Liver (tissue), 9 donors: ENCODE results near the gene ELOA. TPM values are rescaled to one million over a fixed set of nuclear protein-coding genes. Genes with fewer than 3 reads are reported as not detected.

Experiments used
- DNase-seq: peaks from one replicate; pipeline ENCODE4 v3.0.0-alpha.2; 2017; ENCODE audit warnings: low spot score
- H3K27ac ChIP-seq, 2 donors: one replicate each; pipeline ENCODE4 v1.7.0; 2013; ENCODE audit warnings: inconsistent platforms in 2 of 2, low read length in 2 of 2, control low read depth in 1 of 2, low read depth in 1 of 2, mild to moderate bottlenecking in 1 of 2
- H3K27me3 ChIP-seq, 4 donors: one replicate each; pipeline versions ENCODE4 v1.6.1 to v1.7.0; 2013; ENCODE audit warnings: low read length in 3 of 4, inconsistent platforms in 1 of 4, mild to moderate bottlenecking in 1 of 4, moderate library complexity in 1 of 4; ENCODE audit not compliant: control insufficient read depth in 4 of 4, insufficient read depth in 4 of 4
- H3K36me3 ChIP-seq, 4 donors: one replicate each; pipeline versions ENCODE4 v1.6.1 to v1.7.0; 2013; ENCODE audit warnings: low read length in 3 of 4, mild to moderate bottlenecking in 3 of 4, low read depth in 1 of 4, moderate library complexity in 1 of 4; ENCODE audit not compliant: control insufficient read depth in 4 of 4, insufficient read depth in 3 of 4
- H3K4me1 ChIP-seq, 4 donors: one replicate each; pipeline versions ENCODE4 v1.6.1 to v1.7.0; 2013; ENCODE audit warnings: low read length in 3 of 4, mild to moderate bottlenecking in 3 of 4, moderate library complexity in 1 of 4; ENCODE audit not compliant: control insufficient read depth in 4 of 4, insufficient read depth in 4 of 4
- H3K4me3 ChIP-seq, 3 donors: one replicate each; pipeline versions ENCODE4 v1.6.1 to v1.7.0; 2013; ENCODE audit warnings: low read length in 3 of 3, control low read depth in 1 of 3, low read depth in 1 of 3, mild to moderate bottlenecking in 1 of 3
- H3K9ac ChIP-seq, 2 donors: one replicate each; pipeline ENCODE4 v1.7.0; 2013; ENCODE audit warnings: low read length in 2 of 2, mild to moderate bottlenecking in 2 of 2, moderate library complexity in 2 of 2, control low read depth in 1 of 2, low read depth in 1 of 2
- H3K9me3 ChIP-seq, 4 donors: one replicate each; pipeline versions ENCODE4 v1.6.1 to v1.7.0; 2013; ENCODE audit warnings: low read length in 3 of 4; ENCODE audit not compliant: control insufficient read depth in 4 of 4
- EGR1 ChIP-seq, 2 donors: IDR thresholded peaks; 2 replicates each; pipeline ENCODE4 v1.6.1; 2016 to 2018; ENCODE audit warnings: antibody characterized with exemption in 2 of 2, low read depth in 2 of 2
- FOXA1 ChIP-seq: IDR thresholded peaks from 2 replicates; pipeline ENCODE4 v1.6.1; 2016; ENCODE audit warnings: antibody characterized with exemption
- FOXA2 ChIP-seq: IDR thresholded peaks from 2 replicates; pipeline ENCODE4 v1.6.1; 2016; ENCODE audit warnings: antibody characterized with exemption
- GABPA ChIP-seq, 2 donors: IDR thresholded peaks in 1 of 2; conservative IDR thresholded peaks in 1 of 2; 2 replicates each; pipeline ENCODE4 v1.6.1; 2016; ENCODE audit warnings: antibody characterized with exemption in 2 of 2, mild to moderate bottlenecking in 1 of 2, moderate library complexity in 1 of 2
- HNF4A ChIP-seq, 2 donors: conservative IDR thresholded peaks; 2 replicates each; pipeline ENCODE4 v1.6.1; 2016; ENCODE audit warnings: antibody characterized with exemption in 2 of 2, mild to moderate bottlenecking in 2 of 2
- JUND ChIP-seq, 2 donors: IDR thresholded peaks; 2 replicates each; pipeline ENCODE4 v1.6.1; 2016; ENCODE audit warnings: antibody characterized with exemption in 2 of 2
- NR2F2 ChIP-seq: IDR thresholded peaks from 2 replicates; pipeline ENCODE4 v1.6.1; 2016; ENCODE audit warnings: antibody characterized with exemption
- RAD21 ChIP-seq, 2 donors: IDR thresholded peaks; 2 replicates each; pipeline ENCODE4 v1.6.1; 2016; ENCODE audit warnings: antibody characterized with exemption in 2 of 2, mild to moderate bottlenecking in 2 of 2
- RXRA ChIP-seq, 2 donors: IDR thresholded peaks; 2 replicates each; pipeline ENCODE4 v1.6.1; 2017 to 2018; ENCODE audit warnings: antibody characterized with exemption in 2 of 2, mild to moderate bottlenecking in 1 of 2
- SP1 ChIP-seq: IDR thresholded peaks from 2 replicates; pipeline ENCODE4 v1.6.1; 2018; ENCODE audit warnings: antibody characterized with exemption, mild to moderate bottlenecking
- YY1 ChIP-seq: IDR thresholded peaks from 2 replicates; pipeline ENCODE4 v1.6.1; 2016; ENCODE audit warnings: antibody characterized with exemption, mild to moderate bottlenecking
- WGBS: extraction: QIAGEN DNeasy Blood & Tissue Kit; methylation state at CpG from one replicate; pipeline ENCODE4 v1.1.7; 2013; 5-methylcytosine and 5-hydroxymethylcytosine counted together
- polyA plus RNA-seq, 2 donors: library from polyadenylated mRNA; stranded (reverse) in 1 of 2; unstranded in 1 of 2; fragments of 200-250 nt in 1 of 2; fragments of >200 nt in 1 of 2; fragmentation: Nextera tagmentation in 1 of 2; extraction: Ambion mirVana in 1 of 2; gene quantifications; one replicate each; pipeline versions ENCODE4 v1.2.1 to v1.2.3, GENCODE V29; 2013 to 2015
- total RNA-seq, 2 donors: library from RNA; depleted of rRNA; stranded (reverse); fragments of >200 nt; gene quantifications; one replicate each; pipeline ENCODE4 v1.2.3, GENCODE V29; 2014
- TF ChIP-seq, protein P1 (sequence below): IDR thresholded peaks from 2 replicates; pipeline ENCODE4 v1.6.1; 2016; ENCODE audit warnings: antibody characterized with exemption
- TF ChIP-seq, protein P2 (sequence below): IDR thresholded peaks from 2 replicates; pipeline ENCODE4 v1.6.1; 2016; ENCODE audit warnings: antibody characterized with exemption
- TF ChIP-seq, protein P3 (sequence below): IDR thresholded peaks from 2 replicates; pipeline ENCODE4 v1.6.1; 2016; ENCODE audit warnings: antibody characterized with exemption
- TF ChIP-seq, protein P4 (sequence below): IDR thresholded peaks from 2 replicates; pipeline ENCODE4 v1.6.1; 2016; ENCODE audit warnings: antibody characterized with exemption, mild to moderate bottlenecking
- donor health status: healthy.
- donor health status: healthy.
- donor health status: healthy.
- donor health status: healthy.
- donor health status: healthy.

The ELOA gene
- total and polyA plus RNA-seq, 4 donors = 11.1 to 34.9 (median 24.3) TPM

DNA sequence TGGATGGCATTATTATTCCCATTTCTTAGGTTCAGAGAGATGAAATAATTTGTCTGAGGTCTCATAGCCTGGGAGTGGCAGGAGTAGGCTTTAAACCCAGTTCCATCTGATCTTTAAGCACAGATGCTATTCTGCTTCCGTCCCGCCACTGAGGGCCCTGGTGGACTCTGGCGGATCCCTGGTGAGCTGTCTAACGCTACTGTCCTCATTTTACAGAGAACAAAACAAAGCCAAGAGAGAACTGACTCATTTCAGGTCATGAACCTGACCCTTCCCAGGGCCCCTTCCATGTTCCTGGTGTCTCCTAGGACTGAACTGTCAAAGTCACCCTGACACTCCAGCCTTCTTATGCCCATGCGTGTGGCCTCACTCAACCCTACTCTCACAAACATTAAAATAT, 60.4 kb downstream of the ELOA start:
- H3K27ac ChIP-seq = no peak overlapping the region
- H3K9me3 ChIP-seq = no peaks in the 10 kb centered on the region
- H3K9ac ChIP-seq = no peak overlapping the region
- peaks cover 1 to 25% (median 11%) of the 10 kb centered on the region in 4 donors for H3K36me3 ChIP-seq
- H3K4me1 ChIP-seq = peaks cover 9 to 45% (median 39%) of the 10 kb centered on the region in 4 donors
- no peak overlapping the region for H3K4me3 ChIP-seq
- WGBS = 85% methylated on average over 5 of the region's 5 CpGs
- no peaks in the 10 kb centered on the region for H3K27me3 ChIP-seq
- no peak for TF ChIP-seq FOXA2
- TF ChIP-seq, protein P1, sequence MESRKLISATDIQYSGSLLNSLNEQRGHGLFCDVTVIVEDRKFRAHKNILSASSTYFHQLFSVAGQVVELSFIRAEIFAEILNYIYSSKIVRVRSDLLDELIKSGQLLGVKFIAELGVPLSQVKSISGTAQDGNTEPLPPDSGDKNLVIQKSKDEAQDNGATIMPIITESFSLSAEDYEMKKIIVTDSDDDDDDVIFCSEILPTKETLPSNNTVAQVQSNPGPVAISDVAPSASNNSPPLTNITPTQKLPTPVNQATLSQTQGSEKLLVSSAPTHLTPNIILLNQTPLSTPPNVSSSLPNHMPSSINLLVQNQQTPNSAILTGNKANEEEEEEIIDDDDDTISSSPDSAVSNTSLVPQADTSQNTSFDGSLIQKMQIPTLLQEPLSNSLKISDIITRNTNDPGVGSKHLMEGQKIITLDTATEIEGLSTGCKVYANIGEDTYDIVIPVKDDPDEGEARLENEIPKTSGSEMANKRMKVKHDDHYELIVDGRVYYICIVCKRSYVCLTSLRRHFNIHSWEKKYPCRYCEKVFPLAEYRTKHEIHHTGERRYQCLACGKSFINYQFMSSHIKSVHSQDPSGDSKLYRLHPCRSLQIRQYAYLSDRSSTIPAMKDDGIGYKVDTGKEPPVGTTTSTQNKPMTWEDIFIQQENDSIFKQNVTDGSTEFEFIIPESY = no peak
- TF ChIP-seq RXRA (IDR thresholded peaks at IDR 0.05) = no peak
- no peak for TF ChIP-seq SP1
- TF ChIP-seq FOXA1 = no peak
- TF ChIP-seq NR2F2 = no peak
- TF ChIP-seq JUND (IDR thresholded peaks at IDR 0.05) = no peak
- TF ChIP-seq YY1 = no peak
- no peak for TF ChIP-seq GABPA (IDR thresholded peaks at IDR 0.05 in 1 of 2, conservative IDR thresholded peaks at IDR 0.05 in 1 of 2)
- TF ChIP-seq, protein P2, sequence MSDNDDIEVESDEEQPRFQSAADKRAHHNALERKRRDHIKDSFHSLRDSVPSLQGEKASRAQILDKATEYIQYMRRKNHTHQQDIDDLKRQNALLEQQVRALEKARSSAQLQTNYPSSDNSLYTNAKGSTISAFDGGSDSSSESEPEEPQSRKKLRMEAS = no peak
- no peak for TF ChIP-seq EGR1 (IDR thresholded peaks at IDR 0.05; ENCODE audit: low read depth in 2 of 2)
- no peak for TF ChIP-seq RAD21 (IDR thresholded peaks at IDR 0.05)
- TF ChIP-seq, protein P3, sequence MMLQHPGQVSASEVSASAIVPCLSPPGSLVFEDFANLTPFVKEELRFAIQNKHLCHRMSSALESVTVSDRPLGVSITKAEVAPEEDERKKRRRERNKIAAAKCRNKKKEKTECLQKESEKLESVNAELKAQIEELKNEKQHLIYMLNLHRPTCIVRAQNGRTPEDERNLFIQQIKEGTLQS = no peak
- TF ChIP-seq, protein P4, sequence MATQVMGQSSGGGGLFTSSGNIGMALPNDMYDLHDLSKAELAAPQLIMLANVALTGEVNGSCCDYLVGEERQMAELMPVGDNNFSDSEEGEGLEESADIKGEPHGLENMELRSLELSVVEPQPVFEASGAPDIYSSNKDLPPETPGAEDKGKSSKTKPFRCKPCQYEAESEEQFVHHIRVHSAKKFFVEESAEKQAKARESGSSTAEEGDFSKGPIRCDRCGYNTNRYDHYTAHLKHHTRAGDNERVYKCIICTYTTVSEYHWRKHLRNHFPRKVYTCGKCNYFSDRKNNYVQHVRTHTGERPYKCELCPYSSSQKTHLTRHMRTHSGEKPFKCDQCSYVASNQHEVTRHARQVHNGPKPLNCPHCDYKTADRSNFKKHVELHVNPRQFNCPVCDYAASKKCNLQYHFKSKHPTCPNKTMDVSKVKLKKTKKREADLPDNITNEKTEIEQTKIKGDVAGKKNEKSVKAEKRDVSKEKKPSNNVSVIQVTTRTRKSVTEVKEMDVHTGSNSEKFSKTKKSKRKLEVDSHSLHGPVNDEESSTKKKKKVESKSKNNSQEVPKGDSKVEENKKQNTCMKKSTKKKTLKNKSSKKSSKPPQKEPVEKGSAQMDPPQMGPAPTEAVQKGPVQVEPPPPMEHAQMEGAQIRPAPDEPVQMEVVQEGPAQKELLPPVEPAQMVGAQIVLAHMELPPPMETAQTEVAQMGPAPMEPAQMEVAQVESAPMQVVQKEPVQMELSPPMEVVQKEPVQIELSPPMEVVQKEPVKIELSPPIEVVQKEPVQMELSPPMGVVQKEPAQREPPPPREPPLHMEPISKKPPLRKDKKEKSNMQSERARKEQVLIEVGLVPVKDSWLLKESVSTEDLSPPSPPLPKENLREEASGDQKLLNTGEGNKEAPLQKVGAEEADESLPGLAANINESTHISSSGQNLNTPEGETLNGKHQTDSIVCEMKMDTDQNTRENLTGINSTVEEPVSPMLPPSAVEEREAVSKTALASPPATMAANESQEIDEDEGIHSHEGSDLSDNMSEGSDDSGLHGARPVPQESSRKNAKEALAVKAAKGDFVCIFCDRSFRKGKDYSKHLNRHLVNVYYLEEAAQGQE = no peak
- TF ChIP-seq HNF4A (conservative IDR thresholded peaks at IDR 0.05) = no peak
- DNase-seq = no peak

DNA sequence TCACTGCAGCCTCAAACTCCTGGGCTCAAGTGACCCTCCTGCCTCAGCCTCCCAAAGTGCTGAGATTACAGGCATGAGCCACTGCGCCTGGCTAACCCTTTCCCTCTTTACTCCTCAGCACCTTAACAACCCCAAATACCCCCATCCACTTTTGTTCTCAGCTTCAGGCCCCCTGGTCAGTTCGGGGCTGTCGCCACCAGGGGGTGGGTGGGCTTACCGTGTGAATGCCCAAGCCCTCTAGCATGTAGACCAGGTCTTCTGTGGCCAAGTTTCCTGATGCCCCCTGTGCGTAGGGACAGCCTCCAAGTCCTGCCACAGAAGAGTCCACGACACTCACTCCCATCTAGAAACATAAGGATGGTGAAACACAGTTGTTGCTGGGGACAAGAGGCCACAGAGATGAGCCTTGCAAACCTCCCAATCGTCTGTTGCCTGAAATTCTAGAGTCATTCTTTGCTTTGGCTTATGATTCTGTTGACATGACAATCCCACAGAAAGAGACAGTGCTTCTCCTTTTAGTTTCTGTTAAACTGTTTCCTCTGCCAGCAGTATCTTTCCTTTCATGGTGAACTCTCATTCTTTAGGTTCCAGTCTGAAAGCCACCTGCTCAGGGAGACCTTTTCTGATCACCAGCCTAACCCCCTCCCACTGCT, 61.0 kb downstream of the ELOA start:
- TF ChIP-seq JUND (IDR thresholded peaks at IDR 0.05) = no peak
- no peak for TF ChIP-seq SP1
- TF ChIP-seq FOXA2 = no peak
- TF ChIP-seq, protein P4 = no peak
- TF ChIP-seq EGR1 (IDR thresholded peaks at IDR 0.05; ENCODE audit: low read depth in 2 of 2) = no peak
- TF ChIP-seq RAD21 (IDR thresholded peaks at IDR 0.05) = no peak
- no peak for TF ChIP-seq FOXA1
- no peak for TF ChIP-seq GABPA (IDR thresholded peaks at IDR 0.05 in 1 of 2, conservative IDR thresholded peaks at IDR 0.05 in 1 of 2)
- TF ChIP-seq YY1 = no peak
- no peak for TF ChIP-seq NR2F2
- no peak for TF ChIP-seq RXRA (IDR thresholded peaks at IDR 0.05)
- TF ChIP-seq, protein P1 = no peak
- H3K27me3 ChIP-seq = no peaks in the 10 kb centered on the region
- H3K9me3 ChIP-seq = no peaks in the 10 kb centered on the region
- peaks cover 4 to 38% (median 33%) of the 10 kb centered on the region in 4 donors for H3K4me1 ChIP-seq
- no peak overlapping the region for H3K9ac ChIP-seq
- no peak overlapping the region for H3K27ac ChIP-seq
- no peak overlapping the region for H3K4me3 ChIP-seq
- DNase-seq = no peak
- WGBS = 74% methylated on average over 7 of the region's 7 CpGs
- H3K36me3 ChIP-seq = peaks cover 0 to 25% (median 11%) of the 10 kb centered on the region in 4 donors
